HCT116 (cell line): Measurements from ENCODE around the gene PLEKHN1. TPM values are rescaled to one million over a fixed set of nuclear protein-coding genes. Genes with fewer than 3 reads are reported as not detected.
"Not testable (repeated sequence)": the region's sequence is repeated elsewhere in the genome, so short reads cannot be mapped to it uniquely, and the experiment has no call there.

Experiments used
- ATAC-seq: fragments of 200-7000 bp; cut with Tn5 transposase; 2 replicates; pipeline ENCODE4 v1.9.1; 2020; ENCODE audit warnings: mild to moderate bottlenecking, moderate library complexity
- BruUV-seq: library from RNA; stranded (reverse); fragments of 400-500 nt; replicated peaks from 2 replicates; lab custom pipeline; 2021; lab: Mats Ljungman, UMichigan
- CTCF ChIA-PET: fragments of 300-600 bp; sonication (Branson Sonifier 250); formaldehyde crosslinking; loops from one replicate; lab custom pipeline; 2021; ENCODE audit warnings: antibody characterized with exemption; lab: Charles Lee
- POLR2A ChIA-PET: fragments of 300-600, 350-600 bp; sonication (Branson Sonifier 250); formaldehyde crosslinking; loops from one replicate; lab custom pipeline; 2021; ENCODE audit warnings: antibody characterized with exemption; lab: Charles Lee
- RAD21 ChIA-PET, 2 experiments: fragments of 300-600 bp; sonication (Branson Sonifier 250); formaldehyde crosslinking; loops; one replicate each; lab custom pipeline; 2023; ENCODE audit warnings: low total read pairs in 2 of 2; ENCODE audit not compliant: uncharacterized antibody in 2 of 2, unreplicated experiment in 2 of 2, low non-redundant PET in 1 of 2; lab: Charles Lee
- DNase-seq: peaks from one replicate; pipeline ENCODE4 v3.0.0-alpha.2; 2010; ENCODE audit warnings: low read depth, low spot score
- H2AFZ ChIP-seq: fragments of 200-600 bp; shearing (Covaris generic), sonication (generic); 2 replicates; pipeline ENCODE4 v1.6.1; 2017; ENCODE audit warnings: low read depth, mixed run types, mixed read lengths, antibody characterized with exemption, low read length; ENCODE audit not compliant: poor library complexity, severe bottlenecking
- H3K27ac ChIP-seq: 2 replicates; pipeline ENCODE4 v1.5.1; 2012; ENCODE audit warnings: low read depth, low read length
- H3K27me3 ChIP-seq: fragments of 200-600 bp; sonication (generic); 2 replicates; pipeline ENCODE4 v1.6.1; 2016; ENCODE audit warnings: mixed run types, low read length, mixed read lengths; ENCODE audit not compliant: insufficient read depth
- H3K36me3 ChIP-seq, 2 experiments: fragments of 200-500 bp in 1 of 2; fragments of 200-600 bp in 1 of 2; sonication (Bioruptor generic) in 1 of 2; sonication (generic) in 1 of 2; 2 replicates each; pipeline versions ENCODE4 v1.5.1 to v1.6.1; 2014 to 2016; ENCODE audit warnings: low read length in 2 of 2, inconsistent platforms in 1 of 2, mixed read lengths in 1 of 2, mixed run types in 1 of 2; ENCODE audit not compliant: insufficient read depth in 2 of 2, control insufficient read depth in 1 of 2
- H3K4me1 ChIP-seq, 2 experiments: fragments of 200-600 bp in 1 of 2; sonication (generic) in 1 of 2; 2 replicates each; pipeline versions ENCODE4 v1.5.1 to v1.6.1; 2012 to 2017; ENCODE audit warnings: low read length in 2 of 2, inconsistent platforms in 1 of 2, mild to moderate bottlenecking in 1 of 2, mixed read lengths in 1 of 2, mixed run types in 1 of 2, moderate library complexity in 1 of 2; ENCODE audit not compliant: insufficient read depth in 2 of 2, control insufficient read depth in 1 of 2
- H3K4me2 ChIP-seq: fragments of 200-600 bp; sonication (generic); 2 replicates; pipeline ENCODE4 v1.6.1; 2017; ENCODE audit warnings: mixed run types, low read length, mixed read lengths
- H3K4me3 ChIP-seq, 2 experiments: fragments of 200-600 bp in 1 of 2; sonication (generic) in 1 of 2; replicated peaks in 1 of 2; 2 replicates each; pipeline ENCODE4 v1.5.1; 2011 to 2016; ENCODE audit warnings: low read length in 2 of 2, control low read depth in 1 of 2, low read depth in 1 of 2, mild to moderate bottlenecking in 1 of 2, mixed read lengths in 1 of 2, mixed run types in 1 of 2
- H3K79me2 ChIP-seq: fragments of 200-600 bp; sonication (generic); 2 replicates; pipeline ENCODE4 v1.6.1; 2017; ENCODE audit warnings: mild to moderate bottlenecking, mixed run types, low read length, moderate library complexity, mixed read lengths; ENCODE audit not compliant: insufficient read depth
- H3K9ac ChIP-seq: fragments of 200-600 bp; sonication (generic); 2 replicates; pipeline ENCODE4 v1.6.1; 2016; ENCODE audit warnings: low read length, mixed read lengths
- H3K9me2 ChIP-seq: fragments of 200-600 bp; sonication (generic), shearing (Covaris generic); 2 replicates; pipeline ENCODE4 v1.6.1; 2017; ENCODE audit warnings: mixed run types, mild to moderate bottlenecking, moderate library complexity; ENCODE audit not compliant: insufficient read depth
- H3K9me3 ChIP-seq, 2 experiments: fragments of 200-500 bp in 1 of 2; fragments of 200-600 bp in 1 of 2; sonication (Bioruptor generic) in 1 of 2; sonication (generic) in 1 of 2; 2 replicates each; pipeline ENCODE4 v1.6.1; 2014 to 2017; ENCODE audit warnings: low read length in 2 of 2, mixed read lengths in 2 of 2, inconsistent platforms in 1 of 2, low read depth in 1 of 2, mild to moderate bottlenecking in 1 of 2, mixed run types in 1 of 2, moderate library complexity in 1 of 2; ENCODE audit not compliant: control insufficient read depth in 1 of 2, insufficient read depth in 1 of 2
- H4K20me1 ChIP-seq: fragments of 200-600 bp; sonication (generic), shearing (Covaris generic); 2 replicates; pipeline ENCODE4 v1.6.1; 2017; ENCODE audit warnings: mixed run types, mild to moderate bottlenecking, moderate library complexity; ENCODE audit not compliant: insufficient read depth
- intact Hi-C: fragments of 100-400 bp; cut with micrococcal nuclease; formaldehyde crosslinking; loops from 2 replicates; pipeline ENCODE4 v1.10.0; 2022
- total RNA-seq: library from RNA; stranded (reverse); gene quantifications from one replicate; pipeline ENCODE4 v1.2.1, GENCODE V29; 2021; ENCODE audit not compliant: unreplicated experiment

The PLEKHN1 gene
- total RNA-seq, 1 experiment from 2014 or later, result 11.6 TPM

DNA sequence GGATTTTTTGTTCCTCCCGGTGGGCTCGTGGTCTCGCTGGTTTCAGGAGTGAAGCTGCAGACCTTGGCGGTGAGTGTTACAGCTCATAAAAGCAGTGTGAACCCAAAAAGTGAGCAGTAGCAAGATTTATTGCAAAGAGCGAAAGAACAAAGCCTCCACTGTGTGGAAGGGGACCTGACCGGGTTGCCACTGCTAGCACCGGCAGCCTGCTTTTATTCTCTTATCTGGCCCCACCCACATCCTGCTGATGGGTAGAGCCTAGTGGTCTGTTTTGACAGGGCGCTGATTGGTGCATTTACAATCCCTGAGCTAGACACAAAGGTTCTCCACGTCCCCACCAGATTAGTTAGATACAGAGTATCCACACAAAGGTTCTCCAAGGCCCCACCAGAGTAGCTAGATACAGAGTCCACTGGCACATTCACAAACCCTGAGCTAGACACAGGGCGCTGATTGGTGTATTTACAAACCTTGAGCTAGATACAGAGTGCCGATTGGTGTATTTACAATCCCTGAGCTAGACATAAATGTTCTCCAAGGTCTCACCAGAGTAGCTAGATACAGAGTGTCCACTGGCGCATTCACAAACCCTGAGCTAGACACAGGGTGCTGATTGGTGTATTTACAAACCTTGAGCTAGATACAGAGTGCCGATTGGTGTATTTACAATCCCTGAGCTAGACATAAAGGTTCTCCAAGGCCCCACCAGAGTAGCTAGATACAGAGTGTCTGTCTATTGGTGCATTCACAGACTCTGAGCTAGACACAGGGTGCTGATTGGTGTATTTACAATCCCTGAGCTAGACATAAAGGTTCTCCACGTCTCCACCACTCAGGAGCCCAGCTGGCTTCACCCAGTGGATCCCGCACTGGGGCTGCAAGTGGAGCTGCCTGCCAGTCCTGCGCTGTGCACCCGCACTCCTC is 51.4 kb downstream of the PLEKHN1 start:
- peaks cover 29% of the 10 kb centered on the region for H3K79me2 ChIP-seq
- H4K20me1 ChIP-seq, H3K36me3 ChIP-seq, H3K9me3 ChIP-seq, H3K27me3 ChIP-seq, RAD21 ChIA-PET, H2AFZ ChIP-seq, H3K9ac ChIP-seq, ATAC-seq, H3K4me3 ChIP-seq, H3K4me2 ChIP-seq, BruUV-seq, H3K9me2 ChIP-seq: not testable (repeated sequence)
- H3K4me1 ChIP-seq, result peaks cover 30 to 65% of the 10 kb centered on the region in 2 experiments
- intact Hi-C loops, result loop anchor here (5.0 kb wide), 1 partner anchor 45 kb away; no protein-coding TSS in a partner anchor
- ChIA-PET POLR2A (interaction anchor here (0.7 to 1.7 kb wide), 6 partner anchors 11 to 90 kb away, joined by 3 to 4 read pairs (median 4); no protein-coding TSS in a partner anchor), CTCF (interaction anchor here (1.7 to 3.9 kb wide), 2 partner anchors 11 to 16 kb away, joined by 4 to 17 read pairs; no protein-coding TSS in a partner anchor)
- peak; percentile 46 for DNase-seq
- peak overlapping the region; percentile 55 for H3K27ac ChIP-seq

DNA sequence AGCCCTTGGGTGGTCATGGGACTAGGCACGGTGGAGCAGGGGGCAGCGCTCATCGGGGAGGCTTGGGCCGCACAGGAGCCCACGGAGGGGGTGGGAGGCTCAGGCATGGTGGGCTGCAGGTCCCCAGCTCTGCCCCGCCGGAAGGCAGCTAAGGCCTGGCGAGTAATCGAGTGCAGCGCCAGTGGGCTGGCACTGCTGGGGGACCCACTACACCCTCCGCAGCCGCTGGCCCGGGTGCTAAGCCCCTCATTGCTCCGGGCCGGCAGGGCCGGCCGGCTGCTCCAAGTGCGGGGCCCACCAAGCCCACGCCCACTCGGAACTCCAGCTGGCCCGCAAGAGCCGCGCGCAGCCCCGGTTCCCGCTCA is 52.0 kb downstream of the PLEKHN1 start:
- intact Hi-C loops, result loop anchor here (5.0 kb wide), 1 partner anchor 44 kb away; no protein-coding TSS in a partner anchor
- ChIA-PET POLR2A (interaction anchor here (1.2 to 1.7 kb wide), 2 partner anchors 16 to 51 kb away, joined by 3 to 4 read pairs; no protein-coding TSS in a partner anchor), CTCF (interaction anchor here (1.7 to 3.9 kb wide), 3 partner anchors 11 to 273 kb away, joined by 4 to 17 read pairs (median 4); no protein-coding TSS in a partner anchor)
- H3K27me3 ChIP-seq, H4K20me1 ChIP-seq, BruUV-seq, H3K4me2 ChIP-seq, H3K9me2 ChIP-seq, ATAC-seq, H3K4me3 ChIP-seq, RAD21 ChIA-PET, DNase-seq, H3K9ac ChIP-seq, H2AFZ ChIP-seq, H3K9me3 ChIP-seq: not testable (repeated sequence)
- Histone ChIP-seq H3K4me1 (peaks cover 33 to 67% of the 10 kb centered on the region in 2 experiments), H3K79me2 (peaks cover 35% of the 10 kb centered on the region), H3K27ac (peak overlapping the region; percentile 55), H3K36me3 (peaks cover 0 to 11% of the 10 kb centered on the region in 2 experiments; a peak in 2 of 4 replicates)
